GM13977 (cell line): ENCODE results near the gene ZNF451.

ENCODE experiments used
- DNase-seq: peaks from one replicate; pipeline ENCODE4 v3.0.0; 2012; ENCODE audit warnings: low spot score
- in situ Hi-C: fragments of 300-500 bp; cut with MboI; formaldehyde crosslinking; loops from one replicate; pipeline ENCODE4 v1.12.0; 2022; ENCODE audit warnings: low sequenced_read_pairs, low pct_unique_long_range_greater_than_20kb, mixed read lengths, inconsistent platforms; ENCODE audit not compliant: unreplicated experiment
- TF ChIP-seq, protein P1 (sequence below): IDR thresholded peaks from 2 replicates; pipeline ENCODE4 v1.5.1; 2012; ENCODE audit warnings: mild to moderate bottlenecking, control low read depth; ENCODE audit not compliant: insufficient read depth; ENCODE audit errors: extremely low read depth, missing control alignments

ZNF451 gene

GRCh38 chr6:57172136-57173055, 82.4 kb downstream of the ZNF451 start, which contains the start of gene BAG2:
Gene BAG2 (plus strand): TSS chr6:57172326. CDS start chr6:57172698, 372 bp downstream.
- TF ChIP-seq, protein P1, sequence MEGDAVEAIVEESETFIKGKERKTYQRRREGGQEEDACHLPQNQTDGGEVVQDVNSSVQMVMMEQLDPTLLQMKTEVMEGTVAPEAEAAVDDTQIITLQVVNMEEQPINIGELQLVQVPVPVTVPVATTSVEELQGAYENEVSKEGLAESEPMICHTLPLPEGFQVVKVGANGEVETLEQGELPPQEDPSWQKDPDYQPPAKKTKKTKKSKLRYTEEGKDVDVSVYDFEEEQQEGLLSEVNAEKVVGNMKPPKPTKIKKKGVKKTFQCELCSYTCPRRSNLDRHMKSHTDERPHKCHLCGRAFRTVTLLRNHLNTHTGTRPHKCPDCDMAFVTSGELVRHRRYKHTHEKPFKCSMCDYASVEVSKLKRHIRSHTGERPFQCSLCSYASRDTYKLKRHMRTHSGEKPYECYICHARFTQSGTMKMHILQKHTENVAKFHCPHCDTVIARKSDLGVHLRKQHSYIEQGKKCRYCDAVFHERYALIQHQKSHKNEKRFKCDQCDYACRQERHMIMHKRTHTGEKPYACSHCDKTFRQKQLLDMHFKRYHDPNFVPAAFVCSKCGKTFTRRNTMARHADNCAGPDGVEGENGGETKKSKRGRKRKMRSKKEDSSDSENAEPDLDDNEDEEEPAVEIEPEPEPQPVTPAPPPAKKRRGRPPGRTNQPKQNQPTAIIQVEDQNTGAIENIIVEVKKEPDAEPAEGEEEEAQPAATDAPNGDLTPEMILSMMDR = peak; percentile 19
- DNase-seq = peak; percentile 94
- in situ Hi-C loops = no loop called here

DNA sequence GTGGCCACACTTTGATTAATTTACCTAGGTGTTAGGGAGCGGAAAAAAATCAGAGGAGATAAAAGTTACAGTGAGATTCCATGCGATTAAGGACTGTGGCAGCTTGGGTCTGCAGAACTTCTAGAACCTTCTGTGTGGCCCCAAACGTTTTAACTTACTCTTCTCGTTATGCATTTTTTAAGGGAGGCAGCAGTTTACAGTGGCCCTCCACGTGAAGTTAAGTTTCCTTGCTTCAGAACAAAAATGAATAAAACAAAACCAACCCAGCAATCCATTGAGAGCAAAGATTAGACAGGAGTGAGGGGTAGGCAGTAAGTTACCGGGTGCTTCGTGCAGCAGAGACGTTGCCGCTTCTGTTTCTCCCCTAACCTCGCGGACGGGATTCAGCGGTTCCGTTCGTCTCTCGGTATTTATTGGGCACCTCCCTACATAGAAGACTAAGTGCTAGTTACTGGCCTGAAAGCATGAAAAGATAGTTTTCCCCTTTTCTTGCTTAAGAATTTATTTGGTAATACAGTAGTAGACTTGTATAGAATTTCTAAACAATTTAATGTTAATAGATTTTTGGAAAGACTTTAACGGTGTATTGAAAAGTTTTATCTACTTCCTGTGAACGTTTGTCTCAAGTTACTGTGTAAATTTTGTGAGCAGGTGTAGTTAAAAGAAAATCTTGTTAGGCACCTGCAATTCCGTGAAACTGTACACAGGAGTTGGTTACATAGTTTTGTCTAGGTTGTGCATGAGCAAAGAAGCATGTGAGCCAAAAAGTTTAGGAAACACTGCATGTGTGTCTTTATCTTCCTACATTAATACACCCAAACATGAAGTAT, 83.3 kb downstream of the ZNF451 start:
- TF ChIP-seq, protein P1 = no peak
- peak; percentile 46 for DNase-seq
- in situ Hi-C loops = no loop called here

DNA sequence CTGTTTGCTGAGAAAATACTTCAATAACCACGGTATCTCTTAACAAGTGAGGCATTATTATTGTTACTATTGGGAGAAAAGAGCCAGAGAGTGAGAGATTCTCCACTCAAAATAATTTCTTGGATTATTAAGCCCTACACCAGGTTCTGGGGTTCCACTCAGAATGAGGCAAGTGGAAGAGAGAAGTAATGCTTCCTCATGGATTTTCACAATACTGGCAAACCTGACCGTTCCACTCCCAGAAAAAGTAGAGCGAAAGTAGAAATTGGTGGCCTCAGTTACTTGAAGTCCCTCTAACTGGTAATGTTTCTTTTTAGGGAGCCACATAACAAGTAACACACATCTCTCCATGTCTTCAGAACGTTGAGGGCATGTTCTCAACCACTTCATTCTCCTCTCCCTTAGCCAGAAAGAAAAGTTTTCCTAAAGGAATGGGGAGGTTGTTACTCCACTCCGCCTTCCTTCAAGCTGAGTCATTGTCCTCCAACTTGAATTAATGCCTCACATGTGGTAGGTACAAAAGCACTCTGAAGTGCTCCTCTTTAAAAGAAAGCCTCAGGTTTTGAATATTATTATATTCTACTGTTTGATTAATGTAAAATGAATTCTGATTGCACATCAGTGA, 84.0 kb downstream of the ZNF451 start:
- DNase-seq = no peak

GRCh38 chr6:57174511-57174907, 84.5 kb downstream of the ZNF451 start:
- in situ Hi-C loops = no loop called here
- TF ChIP-seq, protein P1 = no peak
- no peak for DNase-seq

More for the DNA sequence above, 84.0 kb downstream of the ZNF451 start:
- TF ChIP-seq, protein P1 = no peak
- in situ Hi-C loops = no loop called here

- no peak for DNase-seq
- in situ Hi-C loops = no loop called here
- TF ChIP-seq, protein P1 = no peak
Measured at GRCh38 chr6:57177545-57178265, 87.7 kb downstream of the ZNF451 start.
